HepG2 (cell line): ENCODE results near the gene HCRTR1. TPM values are rescaled to one million over a fixed set of nuclear protein-coding genes. Genes with fewer than 3 reads are reported as not detected.

ENCODE experiments used
- ATAC-seq: fragments of 200-7000 bp; cut with Tn5 transposase; 3 replicates; pipeline ENCODE4 v1.9.1; 2020; ENCODE audit warnings: mild to moderate bottlenecking, moderate library complexity
- BruUV-seq: library from RNA; stranded (reverse); fragments of 400-500 nt; replicated peaks from 2 replicates; lab custom pipeline; 2021; lab: Mats Ljungman, UMichigan
- CTCF ChIA-PET: fragments of 300-600 bp; formaldehyde crosslinking; extraction: SDS; loops from one replicate; lab custom pipeline; 2021; ENCODE audit warnings: low total read pairs, inconsistent platforms, low intra/inter-chr PET ratio; lab: Yijun Ruan, JAX
- POLR2A ChIA-PET: fragments of 350-600 bp; sonication (Branson Sonifier 250); formaldehyde crosslinking; loops from one replicate; lab custom pipeline; 2020; ENCODE audit warnings: antibody characterized with exemption, inconsistent platforms; lab: Yijun Ruan, JAX
- DNase-seq: peaks from one replicate; pipeline ENCODE4 v3.0.0-alpha.2; 2015; ENCODE audit warnings: low spot score
- FAIRE-seq: peaks from 3 replicates; lab custom pipeline; 2011; peaks lifted over from hg19 to GRCh38; lab: Jason Lieb, UNC
- H2AFZ ChIP-seq: one replicate; pipeline ENCODE4 v1.6.1; 2011; ENCODE audit warnings: low read length, inconsistent platforms
- H3K27ac ChIP-seq: fragments of 300-600 bp; 3 replicates; pipeline ENCODE4 v1.8.0; 2011; ENCODE audit warnings: mixed run types, mild to moderate bottlenecking, mixed read lengths, low read length, inconsistent platforms; ENCODE audit not compliant: insufficient read depth; ENCODE audit errors: extremely low read length
- H3K27me3 ChIP-seq, 2 experiments: fragments of 200-600 bp in 1 of 2; 2 replicates in 1 of 2; 3 replicates in 1 of 2; pipeline versions ENCODE4 v1.6.0 to v1.8.0; 2011; ENCODE audit warnings: low read length in 2 of 2, mild to moderate bottlenecking in 2 of 2, moderate library complexity in 2 of 2, inconsistent platforms in 1 of 2; ENCODE audit not compliant: insufficient read depth in 2 of 2, control insufficient read depth in 1 of 2
- H3K36me3 ChIP-seq, 2 experiments: fragments of 200-600 bp in 1 of 2; replicated peaks in 1 of 2; 2 replicates in 1 of 2; 3 replicates in 1 of 2; pipeline versions ENCODE4 v1.5.1 to v1.8.0; 2011; ENCODE audit warnings: low read length in 2 of 2, inconsistent platforms in 1 of 2; ENCODE audit not compliant: insufficient read depth in 2 of 2, control insufficient read depth in 1 of 2
- H3K4me1 ChIP-seq: 2 replicates; pipeline ENCODE4 v1.5.1; 2012; ENCODE audit warnings: low read length, inconsistent platforms; ENCODE audit not compliant: insufficient read depth
- H3K4me2 ChIP-seq: 2 replicates; pipeline ENCODE4 v1.6.0; 2011; ENCODE audit warnings: low read depth, low read length, inconsistent platforms
- H3K4me3 ChIP-seq, 3 experiments: fragments of 200-600 bp in 1 of 3; sonication (generic), shearing (Covaris generic) in 1 of 3; replicated peaks in 1 of 3; 2 replicates each; pipeline ENCODE4 v1.5.1; 2011 to 2016; ENCODE audit warnings: low read length in 3 of 3, inconsistent platforms in 2 of 3, low read depth in 2 of 3, mild to moderate bottlenecking in 2 of 3, control low read depth in 1 of 3, mixed read lengths in 1 of 3; ENCODE audit not compliant: insufficient read depth in 1 of 3
- H3K79me2 ChIP-seq: one replicate; pipeline ENCODE4 v1.6.1; 2011; ENCODE audit warnings: low read length, inconsistent platforms; ENCODE audit not compliant: insufficient read depth
- H3K9ac ChIP-seq: 2 replicates; pipeline ENCODE4 v1.6.0; 2011; ENCODE audit warnings: mild to moderate bottlenecking, low read depth, low read length, inconsistent platforms; ENCODE audit not compliant: insufficient read depth
- H3K9me3 ChIP-seq: 2 replicates; pipeline ENCODE4 v1.5.1; 2012; ENCODE audit warnings: mild to moderate bottlenecking, low read length
- H4K20me1 ChIP-seq: 2 replicates; pipeline ENCODE4 v1.6.0; 2011; ENCODE audit warnings: inconsistent platforms, mild to moderate bottlenecking, low read length, moderate library complexity; ENCODE audit not compliant: insufficient read depth
- E2F5 ChIP-seq: sonication (generic); formaldehyde crosslinking; conservative IDR thresholded peaks from 2 replicates; pipeline ENCODE4 v1.4.0; 2020; ENCODE audit warnings: missing genetic modification reagents
- KLF16 ChIP-seq, 2 experiments: sonication (generic) in 1 of 2; formaldehyde crosslinking in 1 of 2; IDR thresholded peaks; 2 replicates each; pipeline versions ENCODE4 v1.6.1 to v1.8.0; 2016 to 2023; ENCODE audit warnings: missing genetic modification reagents in 2 of 2, missing compliant biosample characterization in 1 of 2
- MYPOP ChIP-seq: sonication (generic); formaldehyde crosslinking; IDR thresholded peaks from 2 replicates; pipeline ENCODE4 v1.8.1; 2023; ENCODE audit warnings: mild to moderate bottlenecking, moderate library complexity, missing genetic modification reagents
- NRL ChIP-seq: sonication (generic); formaldehyde crosslinking; IDR thresholded peaks from 2 replicates; pipeline ENCODE4 v1.5.0; 2020; ENCODE audit warnings: missing genetic modification reagents, mild to moderate bottlenecking, moderate library complexity, borderline replicate concordance
- SCMH1 ChIP-seq: sonication (generic); formaldehyde crosslinking; IDR thresholded peaks from 2 replicates; pipeline ENCODE4 v1.9.0; 2021; ENCODE audit warnings: missing genetic modification reagents, mild to moderate bottlenecking, borderline replicate concordance
- SMAD1 ChIP-seq: sonication (generic); formaldehyde crosslinking; IDR thresholded peaks from 2 replicates; pipeline ENCODE4 v1.4.0; 2020; ENCODE audit warnings: missing genetic modification reagents, low read depth, mild to moderate bottlenecking, borderline replicate concordance
- ZBTB38 ChIP-seq: sonication (generic); formaldehyde crosslinking; IDR thresholded peaks from 2 replicates; pipeline ENCODE4 v1.5.1; 2020; ENCODE audit warnings: mild to moderate bottlenecking, missing genetic modification reagents
- ZC3H4 ChIP-seq: sonication (generic); formaldehyde crosslinking; IDR thresholded peaks from 2 replicates; pipeline ENCODE4 v1.4.0; 2020; ENCODE audit warnings: missing genetic modification reagents, borderline replicate concordance
- ZNF256 ChIP-seq: sonication (generic); formaldehyde crosslinking; conservative IDR thresholded peaks from 2 replicates; pipeline ENCODE4 v1.4.0; 2020; ENCODE audit warnings: missing genetic modification reagents
- in situ Hi-C: cut with HindIII; loops from 2 replicates; pipeline ENCODE4 v1.10.0; 2017; ENCODE audit warnings: low pct_unique_long_range_greater_than_20kb; ENCODE audit not compliant: extremely low pct_ligation_motif_present
- intact Hi-C: fragments of 100-400 bp; cut with micrococcal nuclease; formaldehyde crosslinking; loops from one replicate; pipeline ENCODE4 v1.10.0; 2022; ENCODE audit not compliant: unreplicated experiment
- polyA plus RNA-seq, 8 experiments: library from polyadenylated mRNA; depleted of rRNA in 3 of 8; stranded (reverse) in 7 of 8; unstranded in 1 of 8; fragments of >200 nt; fragmentation: Illumina TruSeq in 4 of 8; extraction: Trizol in 4 of 8; gene quantifications; 2 replicates each; pipeline versions ENCODE4 v1.2.1 to v1.2.3, GENCODE V29; 2011 to 2016; ENCODE audit warnings: low read depth in 4 of 8, missing spikeins in 1 of 8, mixed read lengths in 1 of 8; ENCODE audit not compliant: insufficient read depth in 1 of 8
- total RNA-seq, 5 experiments: library from RNA; depleted of rRNA; stranded (reverse); fragments of >200 nt; fragmentation: Illumina TruSeq; extraction: Trizol; gene quantifications; 2 replicates each; pipeline ENCODE4 v1.2.3, GENCODE V29; 2016; ENCODE audit warnings: low read depth in 1 of 5

The HCRTR1 gene
- total and polyA plus RNA-seq, 2 of the 13 experiments (the other 11 are each of a cell fraction or from before 2014, with no cell fraction given) = not detected

GRCh38 chr1:31591425-31592093 lies 25.9 kb upstream of the HCRTR1 start (continued):
- TF ChIP-seq KLF16 (CRISPR knock-in tag; IDR thresholded peaks at IDR 0.05) = no peak
- TF ChIP-seq ZC3H4 = no peak

- Histone ChIP-seq H3K4me1 (no peaks in the 10 kb centered on the region), H3K36me3 (no peaks in the 10 kb centered on the region), H3K4me3 (no peak overlapping the region), H3K27ac (no peak overlapping the region), H3K27me3 (peaks cover 0 to 9% of the 10 kb centered on the region in 2 experiments; a peak in 1 of 5 replicates), H2AFZ (no peak overlapping the region), H3K9ac (no peak overlapping the region), H3K9me3 (no peaks in the 10 kb centered on the region), H3K4me2 (no peak overlapping the region), H3K79me2 (no peaks in the 10 kb centered on the region), H4K20me1 (no peaks in the 10 kb centered on the region)
- CTCF ChIA-PET = interaction anchor here (7.6 kb wide), 1 partner anchor 28 kb away, joined by 106 read pairs; no protein-coding TSS in a partner anchor
- FAIRE-seq = no peak
- POLR2A ChIA-PET = no interaction called here
- no peak for DNase-seq
- intact Hi-C loops = no loop called here
- no peak for ATAC-seq
- no TSS peak for BruUV-seq
- TF ChIP-seq NRL (CRISPR knock-in tag) (no peak), MYPOP (no peak), SCMH1 (CRISPR knock-in tag) (no peak), E2F5 (CRISPR knock-in tag) (no peak), ZNF256 (no peak), ZBTB38 (CRISPR knock-in tag) (no peak), SMAD1 (no peak)
- in situ Hi-C loops = no loop called here
These were observed 25.4 kb upstream of the HCRTR1 start for GRCh38 chr1:31592132-31592531.
